HCEC 1CT (cell line): ENCODE data around the gene CARM1.

ENCODE experiments used
- DNase-seq: peaks from one replicate; pipeline ENCODE4 v3.0.0-alpha.2; 2017

Gene CARM1

GRCh38 chr19:10911579-10912363, 40.4 kb downstream of the CARM1 start:
- no peak for DNase-seq

- DNase-seq, result no peak
Observed at GRCh38 chr19:10912619-10913018, 41.3 kb downstream of the CARM1 start.

DNA sequence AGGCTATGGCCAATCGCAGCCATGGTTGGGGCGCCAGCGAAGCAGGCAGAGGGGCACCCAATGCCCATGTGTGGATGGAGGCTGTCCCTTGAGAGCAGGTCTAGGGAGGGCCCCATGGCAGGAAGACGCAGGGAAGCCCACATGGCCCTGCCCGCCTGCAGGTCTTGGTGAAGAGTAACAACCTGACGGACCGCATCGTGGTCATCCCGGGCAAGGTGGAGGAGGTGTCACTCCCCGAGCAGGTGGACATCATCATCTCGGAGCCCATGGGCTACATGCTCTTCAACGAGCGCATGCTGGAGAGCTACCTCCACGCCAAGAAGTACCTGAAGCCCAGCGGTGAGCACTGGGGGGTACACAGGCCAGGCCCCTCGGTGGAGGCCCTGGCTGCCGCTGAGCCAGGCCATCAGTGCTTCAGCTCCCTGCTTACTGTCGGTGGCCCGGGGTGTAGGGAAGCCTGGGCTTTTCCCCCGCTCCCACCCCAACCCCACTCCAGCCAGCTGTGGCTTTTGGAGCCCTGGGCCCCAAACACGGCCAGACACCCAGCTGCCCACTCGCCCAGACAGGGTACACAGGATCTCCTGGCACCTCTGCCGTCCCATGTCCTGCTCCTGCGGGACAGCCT, 42.5 kb downstream of the CARM1 start:
- DNase-seq, result no peak

DNA sequence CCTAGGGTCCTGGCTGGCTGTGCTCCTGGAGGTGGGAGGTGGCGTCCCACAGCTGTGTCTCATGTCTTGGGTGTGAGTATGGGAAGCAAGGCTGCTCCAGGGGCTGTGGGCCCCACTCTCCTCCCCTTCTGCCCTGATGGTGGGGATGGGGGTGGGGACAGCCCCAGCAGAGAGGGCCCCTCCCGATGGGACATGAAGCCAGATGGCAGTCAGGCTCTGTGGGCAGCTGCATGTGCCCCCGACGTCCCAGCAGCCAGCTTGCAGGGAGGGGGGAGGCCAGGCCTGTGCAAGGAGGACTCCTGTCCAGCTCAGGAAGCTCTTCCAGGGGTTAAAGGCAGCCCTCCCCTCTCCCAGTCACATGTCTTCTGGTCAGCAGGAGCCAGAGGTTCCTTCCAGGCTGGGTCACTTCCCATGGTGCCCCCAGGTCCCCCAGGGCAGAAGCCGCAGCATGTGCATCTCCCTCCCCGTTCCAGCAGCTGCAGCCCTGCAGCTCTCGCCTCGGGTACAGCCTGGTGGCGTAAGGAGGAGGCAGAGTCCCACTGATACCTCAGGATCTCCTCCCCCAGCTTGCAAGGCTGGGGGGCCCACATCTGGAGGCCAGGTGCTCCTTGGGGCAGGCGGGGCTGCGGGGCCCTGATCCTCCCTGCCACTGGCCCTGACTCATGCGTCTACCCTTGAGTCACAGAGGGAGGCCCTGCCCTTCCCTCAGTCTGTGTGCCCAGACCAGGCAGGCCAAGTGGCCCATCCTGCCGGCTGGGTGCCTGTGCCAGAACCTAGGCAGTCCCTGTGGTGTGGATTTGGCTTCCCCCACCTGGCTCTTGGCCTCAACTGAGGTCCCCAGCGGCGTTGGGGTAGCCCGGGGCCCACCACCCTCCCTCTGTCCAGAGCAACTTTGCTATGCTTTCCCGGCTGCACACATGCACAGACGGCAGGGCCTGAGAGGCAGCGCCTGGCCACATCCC, 44.1 kb downstream of the CARM1 start:
- DNase-seq, result peak; percentile 95

GRCh38 chr19:10916602-10917001, 45.2 kb downstream of the CARM1 start:
- no peak for DNase-seq

DNA sequence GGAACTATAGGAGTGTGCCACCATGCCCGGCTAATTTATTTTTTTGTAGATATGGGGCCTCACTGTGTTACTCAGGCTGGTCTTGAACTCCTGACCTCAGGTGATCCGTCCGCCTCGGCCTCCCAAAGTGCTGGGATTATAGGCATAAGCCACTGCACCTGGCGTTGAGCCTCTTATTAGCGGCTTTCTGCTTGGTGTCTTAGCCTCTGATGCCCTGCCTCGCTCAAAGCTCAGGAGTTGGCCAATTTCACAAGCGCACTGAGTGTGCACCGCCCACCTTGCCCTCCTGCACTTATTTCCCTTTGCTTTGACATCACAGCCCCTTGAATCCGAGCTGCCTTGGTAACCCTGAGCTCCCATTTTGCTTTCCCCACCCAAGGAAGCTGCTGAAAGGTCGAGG, 47.0 kb downstream of the CARM1 start:
- no peak for DNase-seq

- no peak for DNase-seq
Observed at GRCh38 chr19:10919352-10920287, 48.3 kb downstream of the CARM1 start.

- no peak for DNase-seq
Observed at GRCh38 chr19:10920288-10920655, 48.9 kb downstream of the CARM1 start.

DNA sequence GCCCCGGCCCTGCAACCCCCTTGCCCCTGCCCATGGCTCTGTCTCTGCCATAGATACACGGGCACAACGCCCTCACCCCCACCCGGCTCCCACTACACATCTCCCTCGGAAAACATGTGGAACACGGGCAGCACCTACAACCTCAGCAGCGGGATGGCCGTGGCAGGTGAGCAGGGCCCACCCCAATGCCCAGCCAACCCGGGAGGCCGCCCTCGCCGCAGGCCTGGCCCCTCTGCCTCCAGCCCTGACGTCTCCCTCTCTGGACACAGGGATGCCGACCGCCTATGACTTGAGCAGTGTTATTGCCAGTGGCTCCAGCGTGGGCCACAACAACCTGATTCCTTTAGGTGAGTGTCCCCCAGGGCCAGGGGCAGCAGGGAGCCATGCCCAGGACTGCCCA, 49.4 kb downstream of the CARM1 start:
- no peak for DNase-seq

DNA sequence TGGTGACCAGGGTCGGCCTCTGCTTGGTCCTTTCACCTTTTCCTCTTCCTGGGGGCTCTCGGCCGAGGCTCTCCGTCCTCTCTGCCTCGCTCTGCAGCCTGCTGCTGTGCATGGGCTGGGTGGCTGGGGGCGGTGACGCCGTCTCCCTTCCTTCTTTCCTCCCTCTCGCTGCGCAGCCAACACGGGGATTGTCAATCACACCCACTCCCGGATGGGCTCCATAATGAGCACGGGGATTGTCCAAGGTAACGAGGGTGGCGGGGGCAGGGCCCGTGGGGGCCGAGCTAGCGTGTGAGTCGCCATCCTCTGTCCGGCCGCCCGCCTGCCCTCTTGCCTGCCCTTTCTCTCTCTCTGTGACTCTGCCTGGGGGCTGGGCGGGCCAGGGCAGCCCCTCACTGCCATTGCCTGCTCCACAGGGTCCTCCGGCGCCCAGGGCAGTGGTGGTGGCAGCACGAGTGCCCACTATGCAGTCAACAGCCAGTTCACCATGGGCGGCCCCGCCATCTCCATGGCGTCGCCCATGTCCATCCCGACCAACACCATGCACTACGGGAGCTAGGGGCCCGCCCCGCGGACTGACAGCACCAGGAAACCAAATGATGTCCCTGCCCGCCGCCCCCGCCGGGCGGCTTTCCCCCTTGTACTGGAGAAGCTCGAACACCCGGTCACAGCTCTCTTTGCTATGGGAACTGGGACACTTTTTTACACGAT, 50.0 kb downstream of the CARM1 start:
- no peak for DNase-seq

- no peak for DNase-seq
Observed at GRCh38 chr19:10921910-10922637, 50.7 kb downstream of the CARM1 start.

- DNase-seq, result no peak
Observed at GRCh38 chr19:10922638-10923014, 51.3 kb downstream of the CARM1 start.

- DNase-seq, result no peak
Observed at GRCh38 chr19:10923260-10924112, 52.1 kb downstream of the CARM1 start.

GRCh38 chr19:10924597-10924996, 53.2 kb downstream of the CARM1 start:
- DNase-seq, result no peak

DNA sequence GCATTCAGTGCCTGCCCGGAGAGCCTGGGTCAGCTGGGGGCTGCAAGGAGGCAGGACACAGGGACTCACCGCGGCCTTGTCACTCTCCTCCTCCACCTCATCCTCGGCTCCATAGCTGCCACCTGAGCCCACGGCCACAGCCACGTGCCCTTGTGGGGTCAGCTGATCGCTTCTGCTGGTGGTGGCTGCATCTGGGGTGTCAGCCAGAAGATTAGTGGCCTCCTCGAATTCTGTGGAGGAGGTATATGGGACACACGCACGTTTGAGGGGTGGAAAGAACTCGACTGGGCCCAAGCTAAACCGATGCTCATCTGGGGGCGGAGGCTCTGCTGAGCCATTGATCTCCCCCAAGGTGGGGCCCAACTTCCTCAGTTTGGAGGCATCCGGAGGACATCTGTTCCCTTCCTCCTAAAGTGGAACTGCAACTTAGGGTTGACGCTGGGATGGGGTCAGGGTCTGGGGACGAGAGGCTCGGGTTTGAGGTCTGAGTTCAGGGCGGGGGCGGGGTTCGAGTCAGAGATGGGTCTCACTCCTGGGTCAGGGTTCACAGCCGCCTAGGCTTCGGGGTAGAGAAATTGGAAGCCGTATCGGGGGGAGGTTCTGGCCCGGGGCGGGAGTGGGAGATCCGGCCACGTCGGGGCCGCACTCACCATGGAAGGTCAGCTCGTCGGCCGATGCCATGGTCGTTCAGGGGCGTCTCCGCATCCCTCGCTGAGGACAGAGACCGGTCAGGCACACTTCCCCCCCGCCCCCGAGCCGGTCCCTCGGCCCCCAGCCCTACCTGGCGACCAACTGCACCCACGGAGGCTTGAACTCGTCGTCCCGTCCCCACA, 56.6 kb downstream of the CARM1 start:
- no peak for DNase-seq

- peak; percentile 97 for DNase-seq
Observed at GRCh38 chr19:10928563-10929401, 57.4 kb downstream of the CARM1 start, which contains the start of the genes TIMM29 and YIPF2. TIMM29 (plus strand) TSS chr19:10928811; CDS start chr19:10928823, 12 bp downstream. YIPF2 (minus strand) TSS chr19:10928639; CDS start chr19:10928410, 229 bp downstream.

- DNase-seq, result no peak
Observed at GRCh38 chr19:10929402-10929794, 58.0 kb downstream of the CARM1 start.
